Prostate gland (tissue), 2 donors: ENCODE data around the gene GAL3ST1. TPM values are rescaled to one million over a fixed set of nuclear protein-coding genes. Genes with fewer than 3 reads are reported as not detected.
"Not testable (repeated sequence)": the region's sequence is repeated elsewhere in the genome, so short reads cannot be mapped to it uniquely, and the experiment has no call there.

Experiments
- DNase-seq: peaks from one replicate; pipeline ENCODE4 v3.0.0-alpha.2; 2019; ENCODE audit warnings: low spot score
- H3K27ac ChIP-seq, 2 donors: fragments of 200-600 bp; sonication (generic); 2 replicates each; pipeline ENCODE4 v1.5.1; 2017 to 2019
- H3K27me3 ChIP-seq: fragments of 200-600 bp; sonication (generic); replicated peaks from 2 replicates; pipeline ENCODE4 v1.5.1; 2019; ENCODE audit not compliant: insufficient read depth
- H3K36me3 ChIP-seq, 2 donors: fragments of 200-600 bp; sonication (generic); 1 replicate in 1 of 2; 2 replicates in 1 of 2; pipeline versions ENCODE4 v1.5.1 to v1.8.1; 2017 to 2019
- H3K4me1 ChIP-seq: fragments of 200-600 bp; sonication (generic); replicated peaks from 2 replicates; pipeline ENCODE4 v1.5.1; 2019
- H3K4me3 ChIP-seq, 2 donors: fragments of 200-600 bp; sonication (generic); 2 replicates each; pipeline ENCODE4 v1.5.1; 2017 to 2019
- H3K9me3 ChIP-seq: fragments of 200-600 bp; sonication (generic); 2 replicates; pipeline ENCODE4 v1.5.1; 2017
- POLR2A ChIP-seq: fragments of 450-650 bp; IDR thresholded peaks from one replicate; pipeline ENCODE4 v1.6.1; 2016; ENCODE audit warnings: antibody characterized with exemption, mild to moderate bottlenecking
- POLR2AphosphoS5 ChIP-seq: sonication (generic); formaldehyde crosslinking; IDR thresholded peaks from one replicate; pipeline ENCODE4 v1.6.1; 2017; ENCODE audit warnings: antibody characterized with exemption
- WGBS: methylation state at CpG from one replicate; pipeline ENCODE4 v1.1.5; 2018; 5-methylcytosine and 5-hydroxymethylcytosine counted together
- intact Hi-C: fragments of 100-400 bp; cut with DNase I; formaldehyde crosslinking; loops from one replicate; pipeline ENCODE4 v1.14.2; 2022
- total RNA-seq, 2 donors: library from RNA; depleted of rRNA; stranded (reverse); fragments of >200 nt; gene quantifications; one replicate each; pipeline ENCODE4 v1.1.0, GENCODE V29; 2016
- TF ChIP-seq, protein P1 (sequence below), 4 experiments: fragments of 200-600 bp in 2 of 4; fragments of 450-650 bp in 2 of 4; sonication (generic) in 2 of 4; IDR thresholded peaks; 1 replicate in 3 of 4; 2 replicates in 1 of 4; pipeline ENCODE4 v1.5.1; 2016 to 2019; ENCODE audit warnings: antibody characterized with exemption in 4 of 4, mild to moderate bottlenecking in 2 of 4, moderate library complexity in 2 of 4

The GAL3ST1 gene
- total RNA-seq, 2 donors from 2014 or later, result 1.1 to 9.7 TPM

DNA sequence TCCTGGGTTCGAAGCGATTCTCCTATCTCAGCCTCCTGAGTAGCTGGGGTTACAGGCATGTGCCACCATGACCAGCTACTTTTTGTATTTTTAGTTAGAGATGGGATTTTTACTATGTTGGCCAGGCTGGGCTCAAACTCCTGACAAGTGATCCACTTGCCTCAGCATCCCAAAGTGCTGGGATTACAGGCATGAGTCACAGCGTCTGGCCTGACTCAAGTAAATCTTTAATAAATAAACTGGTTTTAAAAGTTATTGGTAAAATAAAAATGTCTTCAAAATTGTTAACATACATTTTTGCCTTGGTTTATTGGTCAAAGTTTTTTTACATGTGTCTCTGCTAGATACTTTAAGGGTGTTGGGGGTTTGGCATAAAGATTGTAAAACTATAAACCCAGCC lies 24.5 kb upstream of the GAL3ST1 start:
- 72% methylated on average over 3 of the region's 3 CpGs for WGBS
- no peak for TF ChIP-seq POLR2A
- no peak for TF ChIP-seq POLR2AphosphoS5
- TF ChIP-seq, protein P1, sequence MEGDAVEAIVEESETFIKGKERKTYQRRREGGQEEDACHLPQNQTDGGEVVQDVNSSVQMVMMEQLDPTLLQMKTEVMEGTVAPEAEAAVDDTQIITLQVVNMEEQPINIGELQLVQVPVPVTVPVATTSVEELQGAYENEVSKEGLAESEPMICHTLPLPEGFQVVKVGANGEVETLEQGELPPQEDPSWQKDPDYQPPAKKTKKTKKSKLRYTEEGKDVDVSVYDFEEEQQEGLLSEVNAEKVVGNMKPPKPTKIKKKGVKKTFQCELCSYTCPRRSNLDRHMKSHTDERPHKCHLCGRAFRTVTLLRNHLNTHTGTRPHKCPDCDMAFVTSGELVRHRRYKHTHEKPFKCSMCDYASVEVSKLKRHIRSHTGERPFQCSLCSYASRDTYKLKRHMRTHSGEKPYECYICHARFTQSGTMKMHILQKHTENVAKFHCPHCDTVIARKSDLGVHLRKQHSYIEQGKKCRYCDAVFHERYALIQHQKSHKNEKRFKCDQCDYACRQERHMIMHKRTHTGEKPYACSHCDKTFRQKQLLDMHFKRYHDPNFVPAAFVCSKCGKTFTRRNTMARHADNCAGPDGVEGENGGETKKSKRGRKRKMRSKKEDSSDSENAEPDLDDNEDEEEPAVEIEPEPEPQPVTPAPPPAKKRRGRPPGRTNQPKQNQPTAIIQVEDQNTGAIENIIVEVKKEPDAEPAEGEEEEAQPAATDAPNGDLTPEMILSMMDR (IDR thresholded peaks at IDR 0.05), result no peak
- intact Hi-C loops, result no loop called here
- no peaks in the 10 kb centered on the region for H3K27me3 ChIP-seq
- no peaks in the 10 kb centered on the region for H3K36me3 ChIP-seq
- no peak overlapping the region for H3K27ac ChIP-seq
- H3K9me3 ChIP-seq, result no peaks in the 10 kb centered on the region
- DNase-seq, result no peak
- H3K4me1 ChIP-seq, result no peaks in the 10 kb centered on the region
- no peak overlapping the region for H3K4me3 ChIP-seq

DNA sequence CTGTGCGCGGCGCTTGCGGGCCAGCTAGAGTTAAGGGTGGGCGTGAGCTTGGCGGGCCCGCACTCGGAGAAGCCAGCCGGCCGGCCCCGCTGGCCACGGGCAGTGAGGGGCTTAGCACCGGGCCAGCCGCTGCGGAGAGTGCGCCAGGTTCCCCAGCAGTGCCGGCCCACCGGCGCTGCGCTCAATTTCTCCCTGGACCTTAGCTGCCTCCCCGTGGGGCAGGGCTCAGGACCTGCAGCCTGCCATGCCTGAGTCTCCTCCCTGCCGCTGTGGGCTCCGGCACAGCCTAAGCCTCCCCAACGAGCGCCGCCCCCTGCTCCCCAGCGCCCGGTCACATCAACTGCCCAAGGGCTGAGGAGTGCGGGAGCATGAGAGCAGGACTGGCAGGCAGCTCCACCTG lies 22.4 kb upstream of the GAL3ST1 start:
- 91% methylated on average over 26 of the region's 29 CpGs for WGBS
- intact Hi-C loops, result no loop called here
- no peak overlapping the region for H3K27ac ChIP-seq

DNA sequence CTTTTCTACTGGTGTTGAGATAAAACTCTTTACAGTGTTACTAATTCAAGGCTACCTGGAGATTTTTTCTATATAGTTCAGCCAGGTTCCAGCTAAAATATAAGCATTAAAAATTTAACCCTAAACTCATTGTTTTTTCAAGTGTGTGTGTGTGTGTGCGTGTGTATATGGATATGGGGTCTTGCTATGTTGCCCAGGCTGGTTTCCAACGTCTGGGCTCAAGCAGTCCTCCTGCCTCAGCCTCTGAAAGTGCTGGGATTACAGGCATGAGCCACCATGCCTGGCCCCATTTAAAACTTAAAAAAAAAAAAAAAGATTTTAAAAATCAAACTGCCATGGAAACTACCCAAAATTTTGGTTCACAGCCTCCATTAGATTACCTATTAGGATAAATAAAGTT lies 21.7 kb upstream of the GAL3ST1 start:
- no peak for TF ChIP-seq POLR2A
- TF ChIP-seq POLR2AphosphoS5, result no peak
- TF ChIP-seq, protein P1 (IDR thresholded peaks at IDR 0.05), result no peak
- intact Hi-C loops, result no loop called here
- Histone ChIP-seq H3K36me3 (no peaks in the 10 kb centered on the region), H3K4me1 (no peaks in the 10 kb centered on the region), H3K4me3 (no peak overlapping the region), H3K27me3 (no peaks in the 10 kb centered on the region), H3K9me3 (no peaks in the 10 kb centered on the region), H3K27ac (no peak overlapping the region)
- 56% methylated on average over 2 of the region's 2 CpGs for WGBS
- no peak for DNase-seq

More for the DNA sequence above, 22.4 kb upstream of the GAL3ST1 start:
- no peak for DNase-seq
- Histone ChIP-seq H3K36me3 (no peaks in the 10 kb centered on the region), H3K4me3 (no peak overlapping the region), H3K27me3 (no peaks in the 10 kb centered on the region), H3K4me1 (no peaks in the 10 kb centered on the region), H3K9me3 (no peaks in the 10 kb centered on the region)
- TF ChIP-seq POLR2A (no peak), POLR2AphosphoS5 (no peak)
- TF ChIP-seq, protein P1 (IDR thresholded peaks at IDR 0.05), result no peak

DNA sequence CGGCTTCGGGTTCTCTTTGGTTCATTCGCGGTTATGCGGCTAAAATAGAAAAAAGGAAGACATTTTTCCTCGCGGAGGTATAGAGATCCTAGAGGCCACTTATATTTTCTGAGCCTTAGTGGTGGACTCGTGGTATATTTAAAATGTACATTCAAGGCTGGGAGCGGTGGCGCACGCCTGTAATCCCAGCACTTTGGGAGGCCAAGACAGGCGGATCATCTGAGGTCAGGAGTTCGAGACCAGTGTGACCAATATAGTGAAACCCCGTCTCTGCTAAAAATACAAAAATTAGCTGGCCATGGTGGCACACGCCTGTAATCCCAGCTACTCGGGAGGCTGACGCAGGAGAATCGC lies 17.9 kb upstream of the GAL3ST1 start:
- H3K27ac ChIP-seq, result peak overlapping the region in 1 of 2 donors; percentile 84
- H3K4me1 ChIP-seq, H3K9me3 ChIP-seq, DNase-seq, intact Hi-C loops, H3K27me3 ChIP-seq: not testable (repeated sequence)
- WGBS, result 30% methylated on average over 18 of the region's 18 CpGs
- H3K4me3 ChIP-seq, result peak overlapping the region; percentile 62 to 83
- H3K36me3 ChIP-seq, result peaks cover 10 to 13% of the 10 kb centered on the region in 2 donors

DNA sequence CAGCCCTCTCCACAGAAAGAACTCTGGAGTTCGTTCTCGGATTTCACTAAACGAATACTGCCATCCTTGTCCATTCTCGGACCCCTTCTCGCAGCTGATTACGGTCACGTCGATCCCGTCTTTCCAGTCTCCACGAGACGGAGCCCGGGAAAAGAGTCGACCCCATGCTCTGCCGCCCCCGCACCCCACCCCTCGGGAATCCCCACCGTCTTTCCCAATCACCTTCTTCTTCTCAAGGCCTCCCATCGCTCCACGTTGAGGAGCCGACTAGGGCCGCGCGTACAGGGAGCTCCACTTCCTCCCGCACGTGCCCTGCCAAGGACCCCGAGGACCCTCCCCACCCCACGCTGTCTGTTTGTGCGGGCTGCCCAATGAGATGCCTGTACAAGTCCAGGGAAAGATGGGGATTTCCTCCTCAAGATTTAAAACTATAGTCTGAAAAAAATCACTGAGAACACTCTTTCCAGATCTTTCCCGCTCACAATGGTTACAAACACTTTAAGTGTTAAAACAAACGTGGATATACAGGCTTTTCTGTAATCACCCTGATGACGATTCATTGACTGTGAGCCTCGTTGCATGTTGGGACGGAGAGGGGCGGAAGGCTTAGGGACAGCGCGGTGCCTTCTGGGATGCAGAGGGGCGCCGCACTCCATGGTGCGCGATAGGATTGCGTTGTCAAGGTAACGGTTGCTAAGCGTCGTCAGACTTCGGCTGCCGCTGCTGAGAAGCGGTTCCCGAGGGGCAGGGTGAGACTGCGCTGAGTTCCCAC lies 17.3 kb upstream of the GAL3ST1 start, which contains the start of gene PES1:
TSS of gene PES1 (minus strand) at position 323 of the 772 bp plus-strand sequence. CDS start at position 246, 77 bp downstream.
- no peaks in the 10 kb centered on the region for H3K27me3 ChIP-seq
- TF ChIP-seq, protein P1 (IDR thresholded peaks at IDR 0.05), result peak in 1 of 4 experiments; percentile 7
- TF ChIP-seq POLR2A (peak; percentile 7), POLR2AphosphoS5 (peak; percentile 98)
- peak; percentile 95 for DNase-seq
- no peaks in the 10 kb centered on the region for H3K9me3 ChIP-seq
- peak within 1 kb of the TSS; percentile 62 to 83 for H3K4me3 ChIP-seq
- intact Hi-C loops, result no loop called here
- H3K27ac ChIP-seq, result peak within 1 kb of the TSS; percentile 68 to 84
- H3K4me1 ChIP-seq, result peaks cover 4% of the 10 kb centered on the region
- H3K36me3 ChIP-seq, result peaks cover 14 to 19% of the 10 kb centered on the region in 2 donors
- under 1% methylated on average over 49 of the region's 49 CpGs for WGBS
